HG02763 (cell line): Measurements from ENCODE around the gene CCDC74A.
"Not testable (repeated sequence)": the region's sequence is repeated elsewhere in the genome, so short reads cannot be mapped to it uniquely, and the experiment has no call there.

Source experiments
- ATAC-seq: cut with Tn5 transposase; IDR thresholded peaks from one replicate; pipeline ENCODE4 v1.9.1; 2021; ENCODE audit warnings: mild to moderate bottlenecking, moderate library complexity; ENCODE audit not compliant: unreplicated experiment

The CCDC74A gene

DNA sequence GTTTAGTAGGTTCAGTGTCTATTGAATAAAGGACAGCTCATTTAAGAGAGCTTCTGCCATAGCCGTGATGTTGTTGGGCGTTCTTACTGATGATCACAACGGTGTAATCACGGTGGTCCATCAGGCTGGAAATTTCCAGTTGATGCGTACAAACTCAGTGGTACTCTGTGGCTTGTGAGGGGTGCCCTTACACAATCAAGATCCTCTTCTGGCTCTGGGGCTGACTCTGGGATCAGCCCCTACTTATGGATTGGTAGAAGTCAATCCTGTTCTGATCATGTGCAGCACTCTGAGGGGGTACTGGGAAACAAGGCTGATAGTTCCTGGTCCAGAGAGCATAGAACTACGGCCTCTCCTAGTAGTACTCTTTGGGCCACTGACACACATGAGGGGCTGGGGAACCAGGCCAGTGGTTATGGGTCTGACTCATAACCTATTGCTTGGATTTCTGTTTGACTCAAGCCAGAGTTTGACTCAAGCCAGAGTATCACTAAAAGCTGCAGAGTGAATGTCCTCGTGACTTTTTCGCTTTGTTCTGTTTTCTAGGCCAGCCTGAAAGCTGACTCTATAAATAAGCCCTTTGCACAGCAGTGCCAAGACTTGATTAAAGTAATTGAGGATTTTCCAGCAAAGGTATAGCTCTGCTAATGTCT is 29.2 kb upstream of the CCDC74A start:
- peak; percentile 69 for ATAC-seq

GRCh38 chr2:131503587-131503986 is 24.1 kb upstream of the CCDC74A start:
- not testable (repeated sequence) for ATAC-seq

- ATAC-seq, result not testable (repeated sequence)
Observed at GRCh38 chr2:131504082-131504750, 23.5 kb upstream of the CCDC74A start.

DNA sequence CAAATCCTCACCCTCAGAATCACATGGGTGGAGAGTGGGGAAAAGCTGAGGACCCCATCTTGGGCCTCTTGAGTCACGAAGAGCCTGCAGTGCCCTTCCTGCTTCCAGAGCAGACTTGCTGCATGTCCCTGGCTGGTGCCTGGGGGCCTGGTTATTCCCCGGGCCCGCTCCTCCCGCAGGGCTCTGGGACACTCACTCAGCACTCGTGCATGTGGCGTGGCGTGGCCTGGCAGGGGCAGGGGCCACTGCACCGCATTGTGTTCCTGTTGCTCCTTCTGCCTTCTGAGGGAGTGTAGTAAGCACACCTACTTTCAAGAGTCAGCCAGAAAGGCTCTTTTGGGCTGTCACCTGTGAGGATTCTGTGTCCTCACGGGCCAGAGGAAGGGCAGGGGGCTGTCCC is 18.1 kb upstream of the CCDC74A start:
- no peak for ATAC-seq

- ATAC-seq, result not testable (repeated sequence)
Observed at GRCh38 chr2:131511291-131511968, 16.3 kb upstream of the CCDC74A start.

DNA sequence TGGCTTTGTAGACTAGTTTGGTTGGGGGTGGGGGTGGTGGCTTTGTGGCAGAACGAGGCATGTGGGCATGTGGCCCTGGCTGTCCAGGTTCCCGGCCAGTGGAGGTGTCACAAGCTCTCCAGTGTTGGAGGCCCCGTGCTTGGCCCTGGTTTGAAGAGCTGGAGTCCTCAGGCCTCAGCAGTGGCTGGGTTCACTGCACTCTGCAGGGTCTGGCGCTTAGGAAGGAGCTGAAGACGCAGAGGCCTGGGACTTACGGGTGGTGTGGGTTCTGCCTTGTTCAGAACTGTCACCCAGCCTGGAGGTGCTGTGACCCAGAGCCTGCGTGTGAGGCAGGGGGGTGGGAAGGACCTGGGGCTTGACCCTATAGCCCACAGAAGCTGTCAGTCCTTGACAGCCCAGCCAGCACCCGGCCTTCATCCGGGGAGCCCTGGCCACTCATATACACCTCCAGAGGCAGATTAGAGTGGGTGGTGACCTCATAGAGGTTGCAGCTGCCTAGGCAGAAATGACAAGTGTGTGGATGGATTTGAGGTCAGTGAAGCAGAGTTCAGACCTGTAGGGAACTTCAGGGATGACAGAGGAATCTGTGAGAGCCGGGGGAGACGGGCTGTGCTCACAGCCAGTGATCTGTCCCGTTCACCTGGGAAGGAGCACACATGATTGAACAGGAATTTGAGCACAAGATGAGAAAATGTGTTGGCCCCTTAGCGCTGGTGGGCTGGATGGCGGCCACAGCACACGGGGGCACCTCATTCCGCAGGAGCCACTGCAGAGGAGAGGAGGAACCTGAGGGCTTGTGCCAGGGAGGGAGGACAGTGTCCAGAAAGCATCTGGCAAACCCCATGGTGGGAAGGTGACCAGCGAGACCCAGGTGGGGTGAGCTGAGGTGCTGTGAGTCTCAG is 15.5 kb upstream of the CCDC74A start:
- not testable (repeated sequence) for ATAC-seq

- ATAC-seq, result peak; percentile 63
Observed at GRCh38 chr2:131514408-131515166, 13.1 kb upstream of the CCDC74A start.

- ATAC-seq, result not testable (repeated sequence)
Observed at GRCh38 chr2:131515235-131515634, 12.5 kb upstream of the CCDC74A start.

- no peak for ATAC-seq
Observed at GRCh38 chr2:131516011-131516410, 11.7 kb upstream of the CCDC74A start.

GRCh38 chr2:131516621-131517020 is 11.1 kb upstream of the CCDC74A start:
- not testable (repeated sequence) for ATAC-seq

GRCh38 chr2:131517106-131517831 is 10.4 kb upstream of the CCDC74A start:
- ATAC-seq, result no peak

DNA sequence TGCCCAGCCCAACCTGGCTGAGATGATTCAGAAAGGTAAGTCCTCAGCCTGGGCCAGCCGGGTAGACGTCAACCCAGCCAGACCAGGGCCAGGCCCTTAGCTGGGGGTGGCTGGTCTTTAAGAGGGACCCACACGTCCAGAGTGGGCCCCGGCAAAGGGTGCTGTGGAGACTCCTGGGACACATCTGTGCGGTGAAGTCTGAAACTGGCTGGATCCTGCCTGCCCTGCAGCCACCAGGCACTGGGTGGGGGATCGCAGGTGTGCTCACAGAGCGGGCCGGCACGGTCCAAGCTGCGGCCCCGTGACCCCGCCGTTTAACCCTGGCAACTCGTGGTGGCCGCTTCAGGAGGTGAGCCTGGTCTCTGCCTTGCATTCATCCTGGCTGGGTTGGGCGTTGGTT is 9.8 kb upstream of the CCDC74A start:
- not testable (repeated sequence) for ATAC-seq

GRCh38 chr2:131518531-131518930 is 9.2 kb upstream of the CCDC74A start:
- ATAC-seq, result not testable (repeated sequence)

DNA sequence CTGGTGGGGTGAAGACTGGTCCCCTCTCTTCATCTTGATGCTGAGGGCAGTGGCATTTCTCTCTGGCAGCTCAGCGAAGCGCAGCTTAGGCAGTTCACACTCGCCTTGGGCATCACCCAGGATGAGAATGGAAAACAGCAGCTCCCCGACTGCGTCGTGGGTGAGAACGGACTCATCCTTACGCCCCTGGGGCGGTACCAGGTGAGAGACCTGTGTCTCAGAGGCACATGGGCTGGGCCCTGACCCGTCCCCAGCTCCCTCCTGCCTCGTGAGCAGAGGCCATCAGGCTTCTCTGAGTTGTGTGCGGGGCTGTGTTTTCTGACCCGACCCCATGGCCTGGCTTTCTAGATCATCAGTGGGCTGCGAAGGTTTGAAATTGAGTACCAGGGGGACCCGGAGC is 8.2 kb upstream of the CCDC74A start:
- ATAC-seq, result no peak

DNA sequence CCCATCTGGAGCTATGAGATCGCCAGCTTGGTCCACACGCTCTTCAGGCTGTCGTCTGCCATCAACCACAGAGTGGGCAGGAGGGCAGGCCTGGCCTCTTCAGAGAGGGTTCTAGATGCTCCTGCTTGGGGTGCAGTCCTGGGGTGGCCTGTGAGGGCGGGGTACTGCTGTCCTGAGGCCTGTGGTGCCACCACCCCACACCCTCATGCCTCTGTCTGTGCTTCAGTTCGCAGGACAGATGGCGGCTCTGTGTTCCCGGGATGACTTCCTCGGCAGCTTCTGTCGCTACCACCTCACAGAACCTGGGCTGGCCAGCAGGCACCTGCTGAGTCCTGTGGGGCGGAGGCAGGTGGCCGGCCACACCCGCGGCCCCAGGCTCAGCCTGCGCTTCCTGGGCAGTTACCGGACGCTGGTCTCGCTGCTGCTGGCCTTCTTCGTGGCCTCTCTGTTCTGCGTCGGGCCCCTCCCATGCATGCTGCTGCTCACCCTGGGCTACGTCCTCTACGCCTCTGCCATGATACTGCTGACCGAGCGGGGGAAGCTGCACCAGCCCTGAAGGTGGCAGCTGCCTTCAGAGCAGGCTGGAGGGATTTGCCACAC is 7.7 kb upstream of the CCDC74A start:
- ATAC-seq, result not testable (repeated sequence)

- ATAC-seq, result no peak
Observed at GRCh38 chr2:131520526-131520925, 7.2 kb upstream of the CCDC74A start.

DNA sequence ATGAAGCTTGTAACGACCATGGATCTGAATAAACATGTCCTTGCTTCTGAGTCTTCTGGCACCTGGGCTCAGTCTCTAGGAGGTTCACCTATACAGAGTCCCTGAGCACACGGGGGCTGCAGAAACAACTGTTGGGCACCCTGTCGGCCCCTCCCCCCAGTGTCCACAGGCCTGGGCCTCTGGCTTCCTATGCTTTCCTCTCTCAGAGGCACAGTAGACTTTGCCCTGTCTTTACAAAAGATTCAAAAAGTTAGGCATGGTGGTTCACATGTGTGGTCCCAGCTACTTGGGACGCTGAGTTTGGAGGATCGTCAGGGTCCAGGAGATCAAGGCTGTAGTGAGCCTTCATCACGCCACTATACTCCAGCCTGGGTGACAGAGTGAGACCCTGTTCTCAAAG is 6.2 kb upstream of the CCDC74A start:
- not testable (repeated sequence) for ATAC-seq

- ATAC-seq, result no peak
Observed at GRCh38 chr2:131521961-131522781, 5.5 kb upstream of the CCDC74A start.
